C4-2B (cell line): Measurements from ENCODE around the gene BANK1.

Source experiments
- CTCF ChIP-seq: fragments of 450-650 bp; conservative IDR thresholded peaks from 2 replicates; pipeline ENCODE4 v1.5.1; 2017; ENCODE audit warnings: mild to moderate bottlenecking
- ZFX ChIP-seq: fragments of 450-650 bp; IDR thresholded peaks from 2 replicates; pipeline ENCODE4 v1.6.1; 2017

GRCh38 chr4:101993842-101994775 lies 203.6 kb downstream of the BANK1 start:
- TF ChIP-seq CTCF = no peak
- no peak for TF ChIP-seq ZFX
